Neural cell (in vitro differentiated cells): ENCODE measurements around the gene GGA2.

ENCODE experiments used
- CTCF ChIP-seq: fragments of 450-650 bp; IDR thresholded peaks from 2 replicates; pipeline ENCODE4 v1.5.1; 2014; ENCODE audit warnings: antibody characterized with exemption, mild to moderate bottlenecking, moderate library complexity; ENCODE audit not compliant: poor library complexity, severe bottlenecking
- EP300 ChIP-seq: fragments of 450-650 bp; conservative IDR thresholded peaks from 2 replicates; pipeline ENCODE4 v1.6.1; 2014; ENCODE audit warnings: antibody characterized with exemption, mild to moderate bottlenecking, moderate library complexity; ENCODE audit not compliant: poor library complexity, severe bottlenecking
- EZH2 ChIP-seq: fragments of 200-600, 300-800 bp; shearing (Covaris generic), sonication (generic); IDR thresholded peaks from 2 replicates; pipeline ENCODE4 v1.6.1; 2014; ENCODE audit warnings: antibody characterized with exemption, low read length, borderline replicate concordance, mild to moderate bottlenecking; ENCODE audit not compliant: insufficient read depth, poor library complexity, severe bottlenecking
- MXI1 ChIP-seq: fragments of 450-650 bp; conservative IDR thresholded peaks from 2 replicates; pipeline ENCODE4 v1.6.1; 2014; ENCODE audit warnings: antibody characterized with exemption, mild to moderate bottlenecking; ENCODE audit not compliant: poor library complexity, severe bottlenecking
- RAD21 ChIP-seq: fragments of 450-650 bp; conservative IDR thresholded peaks from 2 replicates; pipeline ENCODE4 v1.6.1; 2014; ENCODE audit warnings: antibody characterized with exemption, mild to moderate bottlenecking, moderate library complexity
- TAF1 ChIP-seq: IDR thresholded peaks from 2 replicates; pipeline ENCODE4 v1.6.1; 2012; ENCODE audit warnings: low read depth

- TF ChIP-seq CTCF = no peak
- no peak for TF ChIP-seq EZH2
- no peak for TF ChIP-seq EP300
- TF ChIP-seq MXI1 = no peak
- TF ChIP-seq RAD21 = no peak
- no peak for TF ChIP-seq TAF1
These were observed 27.5 kb downstream of the GGA2 start for GRCh38 chr16:23482778-23483177.
